GM21576 (cell line): ENCODE measurements around the gene MYOF.
"Not testable (repeated sequence)": the region's sequence is repeated elsewhere in the genome, so short reads cannot be mapped to it uniquely, and the experiment has no call there.

ENCODE experiments used
- ATAC-seq: cut with Tn5 transposase; IDR thresholded peaks from one replicate; pipeline ENCODE4 v1.9.1; 2021; ENCODE audit warnings: mild to moderate bottlenecking, moderate library complexity; ENCODE audit not compliant: unreplicated experiment

MYOF gene

GRCh38 chr10:93485690-93486089, 3.6 kb upstream of the MYOF start:
- ATAC-seq: no peak

DNA sequence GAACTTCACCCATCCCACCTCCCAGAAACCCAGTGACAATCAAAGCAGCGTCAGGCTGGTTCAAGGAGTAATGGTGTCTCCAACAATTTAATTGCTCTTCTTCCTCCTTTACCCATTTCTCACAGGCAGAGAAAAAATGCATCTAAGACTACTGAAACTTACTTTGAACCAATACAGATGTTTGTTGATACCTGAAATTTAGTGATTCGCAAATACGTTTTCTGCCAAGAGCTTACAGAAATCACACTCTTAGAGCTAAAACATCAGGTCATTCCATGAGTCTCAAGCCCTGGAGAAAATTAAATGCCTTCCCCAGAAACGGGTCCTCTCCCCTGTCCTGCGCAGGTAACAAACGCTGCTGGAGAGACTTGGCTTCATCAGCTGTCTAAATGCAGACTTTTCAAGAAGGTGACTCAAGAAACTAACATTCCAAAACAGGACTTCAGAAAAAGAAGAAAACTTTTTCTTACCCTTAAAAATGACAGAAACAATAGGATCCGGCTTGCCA, 443 bp downstream of the MYOF start:
- ATAC-seq: no peak

GRCh38 chr10:93478873-93479272, 3.3 kb downstream of the MYOF start:
- ATAC-seq: no peak

- ATAC-seq: no peak
Measured at GRCh38 chr10:93476756-93477155, 5.4 kb downstream of the MYOF start.

DNA sequence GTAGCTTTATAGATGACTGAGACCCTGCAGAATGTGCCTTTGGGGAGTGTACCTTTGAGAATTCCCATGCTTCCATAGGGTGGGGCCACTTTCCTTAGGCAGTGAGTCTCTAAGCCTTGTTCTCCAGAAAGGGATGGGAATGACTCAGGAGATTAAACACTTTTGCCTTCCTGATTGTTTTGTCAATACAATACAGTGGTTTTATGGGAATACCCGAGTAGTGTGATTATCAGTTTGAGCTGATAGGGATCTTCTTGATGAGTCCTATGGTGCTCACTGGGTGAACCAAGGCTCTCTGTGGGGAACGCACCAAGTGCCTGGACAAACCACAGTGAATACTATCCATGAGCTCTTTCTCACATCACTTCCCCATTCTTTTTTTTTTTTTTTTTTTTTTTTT, 6.3 kb downstream of the MYOF start:
- ATAC-seq: no peak

DNA sequence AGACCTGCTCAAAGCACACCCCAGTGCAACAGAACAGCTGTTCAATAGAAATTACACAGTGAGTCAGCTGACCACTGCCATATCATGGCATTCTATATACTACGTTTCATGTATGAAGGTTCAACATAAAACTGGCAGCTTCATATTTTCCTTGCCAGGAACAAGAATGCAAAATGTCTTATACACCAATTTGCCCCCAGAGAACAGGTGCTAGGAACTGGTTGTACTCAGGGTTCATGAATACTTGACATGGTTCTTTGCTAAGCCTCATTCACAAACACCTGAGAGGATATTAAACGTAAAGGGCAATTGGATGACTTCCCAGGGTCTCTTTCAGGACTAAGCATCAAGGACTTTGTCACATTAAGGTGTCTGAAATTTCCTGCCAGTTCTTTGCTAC, 6.9 kb downstream of the MYOF start:
- no peak for ATAC-seq

GRCh38 chr10:93473804-93474472, 8.2 kb downstream of the MYOF start:
- ATAC-seq: no peak

- no peak for ATAC-seq
Measured at GRCh38 chr10:93473161-93473560, 9.0 kb downstream of the MYOF start.

GRCh38 chr10:93471110-93471651, 11.0 kb downstream of the MYOF start:
- no peak for ATAC-seq

- no peak for ATAC-seq
Measured at GRCh38 chr10:93469454-93469853, 12.7 kb downstream of the MYOF start.

GRCh38 chr10:93468461-93469213, 13.5 kb downstream of the MYOF start:
- no peak for ATAC-seq

DNA sequence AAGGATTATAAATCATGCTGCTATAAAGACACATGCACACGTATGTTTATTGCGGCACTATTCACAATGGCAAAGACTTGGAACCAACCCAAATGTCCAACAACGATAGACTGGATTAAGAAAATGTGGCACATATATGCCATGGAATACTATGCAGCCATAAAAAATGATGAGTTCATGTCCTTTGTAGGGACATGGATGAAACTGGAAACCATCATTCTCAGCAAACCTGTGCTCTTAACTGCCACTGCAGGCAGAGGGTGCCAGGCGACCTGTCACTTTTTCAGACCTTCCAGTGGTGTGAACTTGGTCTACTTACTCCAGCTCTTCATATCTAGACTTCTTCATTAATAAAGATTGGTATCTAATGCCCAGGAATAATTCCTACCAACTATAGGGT, 14.5 kb downstream of the MYOF start:
- ATAC-seq: not testable (repeated sequence)

- ATAC-seq: no peak
Measured at GRCh38 chr10:93465806-93466675, 16.1 kb downstream of the MYOF start.

- ATAC-seq: no peak
Measured at GRCh38 chr10:93464776-93465388, 17.3 kb downstream of the MYOF start.

- ATAC-seq: no peak
Measured at GRCh38 chr10:93463723-93464476, 18.2 kb downstream of the MYOF start.

- ATAC-seq: no peak
Measured at GRCh38 chr10:93462881-93463280, 19.3 kb downstream of the MYOF start.

DNA sequence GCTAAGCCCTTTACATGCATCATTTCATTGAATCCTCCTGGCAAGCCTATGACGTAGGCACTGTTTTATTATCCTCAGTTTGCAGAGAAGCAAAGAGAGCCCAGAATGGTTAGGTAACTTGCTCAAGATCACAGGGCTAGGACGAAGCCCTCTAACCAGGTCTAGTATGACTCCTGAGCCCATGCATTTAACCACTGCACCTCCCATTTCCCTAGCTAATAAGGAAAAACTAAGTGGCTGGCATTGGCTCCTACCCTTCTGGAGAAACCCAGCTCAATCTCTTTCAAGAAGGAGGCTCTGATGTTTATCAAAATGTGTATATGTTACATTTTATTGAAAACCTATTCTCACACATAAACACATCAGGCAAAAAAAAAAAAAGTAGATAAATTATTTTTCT, 19.8 kb downstream of the MYOF start:
- no peak for ATAC-seq

DNA sequence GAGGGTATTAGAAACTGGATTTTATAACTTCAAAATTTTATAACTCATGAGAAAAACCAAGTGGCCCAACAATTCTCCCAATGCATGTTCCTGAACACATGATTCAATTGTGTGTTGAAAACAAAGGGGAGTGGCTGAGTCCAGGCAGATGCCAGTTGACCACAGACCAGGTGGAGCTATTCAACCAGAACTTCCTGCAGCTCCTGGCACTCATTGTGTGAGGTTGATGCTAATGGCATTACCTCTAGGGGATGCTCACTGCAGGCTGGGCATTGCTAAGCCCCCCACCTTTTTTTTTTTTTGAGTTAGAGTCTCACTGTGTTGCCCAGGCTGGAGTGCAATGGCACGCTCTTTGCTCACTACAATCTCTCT, 20.3 kb downstream of the MYOF start:
- no peak for ATAC-seq

DNA sequence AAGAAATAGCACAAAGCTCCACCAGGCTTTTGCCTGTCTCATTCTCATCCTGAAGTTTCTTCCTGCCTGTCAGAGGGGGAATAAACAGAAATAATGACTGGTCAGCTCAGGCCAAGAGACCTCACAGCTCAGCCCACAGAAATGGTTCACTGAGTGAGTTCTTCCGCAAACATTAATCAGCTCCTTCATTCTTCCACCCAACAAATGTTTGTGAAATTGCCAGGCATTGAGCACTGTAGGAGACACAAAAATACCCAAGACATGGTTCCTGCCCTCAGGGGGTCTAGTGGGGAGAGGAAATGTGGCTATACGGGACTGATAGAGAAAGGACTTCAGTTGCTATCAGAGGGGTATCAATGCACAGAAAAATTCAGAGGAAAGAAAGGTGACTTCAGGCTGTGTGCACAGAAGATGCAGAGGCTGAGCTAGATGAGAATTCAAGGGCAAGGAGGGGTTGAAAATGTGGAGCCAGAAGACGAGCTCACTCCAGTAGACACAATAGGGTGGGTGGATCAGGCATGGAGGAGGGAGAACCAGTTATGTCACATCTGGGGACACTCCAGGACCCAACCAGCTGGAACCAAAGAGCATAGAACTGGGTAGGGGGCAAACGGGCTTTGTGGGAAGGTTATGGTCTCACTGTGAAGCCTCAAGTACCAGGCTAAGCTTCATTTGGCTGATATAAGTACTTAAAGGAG, 20.9 kb downstream of the MYOF start:
- ATAC-seq: no peak
